ENCODE measurements around the gene ROBO2.

ROBO2 gene

GRCh38 chr3:77672016-77672415 lies 632.1 kb downstream of the ROBO2 start:
- H3K4me3 ChIP-seq, result no peak overlapping the region
- no peak overlapping the region for H3K27ac ChIP-seq
- DNase-seq (ENCODE audit: low spot score), result no peak
- TF ChIP-seq CTCF (IDR thresholded peaks at IDR 0.05), result no peak

DNA sequence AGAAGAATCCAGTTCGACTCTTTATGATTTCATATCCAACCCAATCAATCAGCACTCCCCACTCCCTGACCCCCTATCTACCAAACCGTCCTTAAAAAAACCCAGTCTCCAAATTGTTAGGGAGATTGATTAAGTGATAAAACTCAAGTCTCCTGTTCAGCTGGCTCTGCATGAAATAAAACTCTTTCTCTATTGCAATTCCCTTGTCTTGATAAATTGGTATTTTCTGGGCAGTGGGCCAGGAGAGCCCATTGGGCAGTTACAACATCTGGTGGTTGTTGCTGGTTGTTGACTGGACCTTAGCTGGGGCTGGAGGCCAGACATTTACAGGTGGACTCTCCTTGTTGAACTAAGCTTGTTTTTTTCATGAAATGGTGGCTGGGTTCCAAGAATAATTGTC lies 642.3 kb downstream of the ROBO2 start:
- no peak for TF ChIP-seq CTCF (IDR thresholded peaks at IDR 0.05)

DNA sequence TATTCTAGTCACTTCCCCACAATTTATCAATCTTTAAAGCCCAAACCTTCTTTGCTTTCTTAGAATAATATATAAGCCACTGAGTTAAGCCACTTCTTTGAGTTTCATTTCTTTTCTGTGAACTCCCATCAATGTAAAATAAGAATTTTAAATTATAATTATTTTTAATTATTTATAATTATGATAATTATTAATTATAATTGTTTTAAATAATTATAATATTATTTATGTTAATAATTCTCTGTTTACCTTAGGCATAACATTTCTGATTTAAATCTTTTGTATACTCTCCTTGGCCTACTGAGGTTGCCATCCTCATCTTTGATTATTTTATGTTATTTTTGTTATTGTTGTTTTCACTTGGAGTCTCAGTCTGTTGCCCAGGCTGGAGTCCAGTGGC lies 644.2 kb downstream of the ROBO2 start:
- no peak for TF ChIP-seq CTCF (IDR thresholded peaks at IDR 0.05)
- H3K27ac ChIP-seq, result no peak overlapping the region
- no peak for DNase-seq (ENCODE audit: low spot score)
- no peak overlapping the region for H3K4me3 ChIP-seq

More for the DNA sequence above, 642.3 kb downstream of the ROBO2 start:
- Histone ChIP-seq H3K4me3 (no peak overlapping the region), H3K27ac (no peak overlapping the region)
- no peak for DNase-seq (ENCODE audit: low spot score)

GRCh38 chr3:77685713-77686112 lies 645.8 kb downstream of the ROBO2 start:
- TF ChIP-seq CTCF (IDR thresholded peaks at IDR 0.05), result no peak
- DNase-seq (ENCODE audit: low spot score), result no peak
- Histone ChIP-seq H3K27ac (no peak overlapping the region), H3K4me3 (no peak overlapping the region)

GRCh38 chr3:77686560-77686959 lies 646.7 kb downstream of the ROBO2 start:
- TF ChIP-seq CTCF (IDR thresholded peaks at IDR 0.05), result no peak
- no peak for DNase-seq (ENCODE audit: low spot score)
- H3K27ac ChIP-seq, result no peak overlapping the region

DNA sequence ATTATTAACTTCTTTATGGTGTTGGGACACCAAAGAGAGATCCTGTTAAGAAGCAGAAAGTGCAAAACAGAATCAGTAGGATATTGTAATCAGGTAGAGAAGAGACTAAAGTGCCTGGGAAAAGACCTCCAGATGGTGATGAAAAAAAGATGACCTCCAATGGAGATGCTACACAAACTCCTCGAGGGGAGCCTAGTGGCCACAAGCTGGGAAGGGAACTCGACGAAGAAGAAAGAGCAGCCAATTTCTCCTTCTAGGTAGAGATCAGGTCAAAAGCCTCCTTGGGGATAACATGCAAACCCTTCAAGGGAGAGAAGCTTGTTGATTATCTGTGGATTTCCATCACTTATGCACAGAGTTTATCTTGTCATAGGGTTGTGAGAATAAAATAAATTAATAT lies 647.6 kb downstream of the ROBO2 start:
- TF ChIP-seq CTCF (IDR thresholded peaks at IDR 0.05), result no peak
- no peak for DNase-seq (ENCODE audit: low spot score)
- H3K4me3 ChIP-seq, result no peak overlapping the region
- H3K27ac ChIP-seq, result no peak overlapping the region

More at GRCh38 chr3:77686560-77686959, 646.7 kb downstream of the ROBO2 start:
- H3K4me3 ChIP-seq, result no peak overlapping the region

DNA sequence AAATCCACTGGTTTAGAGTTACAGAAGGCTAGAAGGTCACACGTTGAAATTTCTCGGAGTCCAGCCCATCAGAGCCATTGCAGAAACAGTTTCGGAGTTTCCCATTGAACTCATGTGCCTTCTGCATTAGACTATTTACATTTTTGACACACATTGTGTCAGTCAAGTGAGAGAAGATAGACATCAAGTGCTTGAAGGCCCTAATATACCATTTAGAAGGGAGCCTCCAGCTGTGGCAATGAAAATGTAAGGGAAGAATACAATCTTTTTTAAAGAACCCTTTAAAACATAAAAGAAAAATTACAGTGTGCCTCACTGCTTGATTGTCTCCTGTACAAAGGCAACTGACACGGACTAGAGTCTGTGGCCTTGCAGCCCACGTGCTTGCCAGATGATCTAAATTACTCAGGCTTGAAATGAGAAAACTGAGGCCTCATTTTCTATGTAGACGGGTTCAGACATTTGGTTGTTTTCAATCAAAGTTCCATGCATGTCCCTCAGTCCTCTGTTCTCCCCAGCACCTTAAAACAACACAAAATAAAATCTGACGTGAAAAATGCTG lies 650.5 kb downstream of the ROBO2 start:
- TF ChIP-seq CTCF (IDR thresholded peaks at IDR 0.05), result no peak
- Histone ChIP-seq H3K27ac (no peak overlapping the region), H3K4me3 (no peak overlapping the region)
- DNase-seq (ENCODE audit: low spot score), result no peak
